Activated CD8-positive, alpha-beta memory T cell treated with anti-CD3 and anti-CD28 coated beads, Interleukin-2, amount 10 ng/mL, durations not matched to agents 7 days and 5 days (primary cell): ENCODE results near the gene GOT1. TPM values are rescaled to one million over a fixed set of nuclear protein-coding genes. Genes with fewer than 3 reads are reported as not detected.

Experiments used
- ATAC-seq: fragments of 150-1000 bp; cut with Tn5 transposase; one replicate; pipeline ENCODE4 v1.10.0; 2021; ENCODE audit warnings: moderate library complexity
- CTCF ChIA-PET: fragments of 350-600 bp; sonication (Branson Sonifier 250); formaldehyde crosslinking; loops from one replicate; lab custom pipeline; 2021; ENCODE audit warnings: antibody characterized with exemption; lab: Charles Lee
- DNase-seq: peaks from one replicate; pipeline ENCODE4 v3.0.0-alpha.2; 2020
- H3K27ac Mint-ChIP-seq: one replicate; pipeline ENCODE4 v1.8.0; 2021; ENCODE audit warnings: mild to moderate bottlenecking, mixed read lengths
- H3K27me3 Mint-ChIP-seq: one replicate; pipeline ENCODE4 v1.8.0; 2021; ENCODE audit warnings: mixed read lengths
- H3K36me3 Mint-ChIP-seq: one replicate; pipeline ENCODE4 v1.8.0; 2021; ENCODE audit warnings: mild to moderate bottlenecking, mixed read lengths
- H3K4me1 Mint-ChIP-seq: one replicate; pipeline ENCODE4 v1.8.0; 2021; ENCODE audit warnings: mixed read lengths
- H3K4me3 Mint-ChIP-seq: one replicate; pipeline ENCODE4 v1.8.0; 2021; ENCODE audit warnings: mild to moderate bottlenecking, moderate library complexity, mixed read lengths
- H3K9me3 Mint-ChIP-seq: one replicate; pipeline ENCODE4 v1.8.0; 2022; ENCODE audit warnings: low read depth, mixed read lengths
- total RNA-seq, 2 experiments: library from RNA; stranded (reverse); gene quantifications; one replicate each; pipeline ENCODE4 v1.2.3, GENCODE V29; 2021

The GOT1 gene
- total RNA-seq, result 10 to 100 TPM; 33.2 to 36.5 TPM

- Mint-ChIP-seq H3K4me3 (peak within 1 kb of the TSS; percentile 87), H3K36me3 (peaks cover 5% of the 10 kb centered on the region), H3K9me3 (no peaks in the 10 kb centered on the region), H3K27ac (peak within 1 kb of the TSS; percentile 89), H3K27me3 (no peaks in the 10 kb centered on the region), H3K4me1 (peaks cover 25% of the 10 kb centered on the region)
- CTCF ChIA-PET, result interaction anchor here (1.1 to 2.2 kb wide), 7 partner anchors 8 to 229 kb away, joined by 3 to 10 read pairs (median 4); partner anchors contain the start of genes ENTPD7 and SLC25A28
- DNase-seq, result peak; percentile 97
- peak; percentile 95 for ATAC-seq
Observed at GRCh38 chr10:99430451-99431189, at the start of gene GOT1. TSS of gene GOT1 (minus strand) at chr10:99430624. CDS start at chr10:99430565, 59 bp downstream.

- H3K27ac Mint-ChIP-seq, result no peak overlapping the region
- CTCF ChIA-PET, result no interaction called here
Observed at GRCh38 chr10:99470327-99470726, 39.9 kb upstream of the GOT1 start.

GRCh38 chr10:99467236-99467999 is 37.0 kb upstream of the GOT1 start:
- Mint-ChIP-seq H3K27ac (no peak overlapping the region), H3K4me1 (no peaks in the 10 kb centered on the region), H3K27me3 (peaks cover 30% of the 10 kb centered on the region), H3K36me3 (no peaks in the 10 kb centered on the region), H3K9me3 (no peaks in the 10 kb centered on the region), H3K4me3 (no peak overlapping the region)
- no peak for ATAC-seq
- DNase-seq, result no peak
- CTCF ChIA-PET, result interaction anchor here (0.6 kb wide), 1 partner anchor 1531 kb away, joined by 4 read pairs; no protein-coding TSS in a partner anchor

More at GRCh38 chr10:99470327-99470726, 39.9 kb upstream of the GOT1 start:
- no peak for ATAC-seq
- peaks cover 39% of the 10 kb centered on the region for H3K27me3 Mint-ChIP-seq
- H3K9me3 Mint-ChIP-seq, result no peaks in the 10 kb centered on the region
- DNase-seq, result no peak
- H3K4me1 Mint-ChIP-seq, result no peaks in the 10 kb centered on the region
- no peak overlapping the region for H3K4me3 Mint-ChIP-seq
- H3K36me3 Mint-ChIP-seq, result no peaks in the 10 kb centered on the region

GRCh38 chr10:99466632-99467223 is 36.3 kb upstream of the GOT1 start:
- no peaks in the 10 kb centered on the region for H3K9me3 Mint-ChIP-seq
- ATAC-seq (no peak), DNase-seq (no peak)

GRCh38 chr10:99461230-99461629 is 30.8 kb upstream of the GOT1 start:
- H3K9me3 Mint-ChIP-seq, result no peaks in the 10 kb centered on the region
- no peaks in the 10 kb centered on the region for H3K36me3 Mint-ChIP-seq
- H3K4me3 Mint-ChIP-seq, result no peak overlapping the region
- CTCF ChIA-PET, result no interaction called here
- H3K4me1 Mint-ChIP-seq, result no peaks in the 10 kb centered on the region
- DNase-seq (no peak), ATAC-seq (no peak)
- H3K27ac Mint-ChIP-seq, result no peak overlapping the region
- H3K27me3 Mint-ChIP-seq, result peaks cover 29% of the 10 kb centered on the region

More at GRCh38 chr10:99466632-99467223, 36.3 kb upstream of the GOT1 start:
- Mint-ChIP-seq H3K4me1 (no peaks in the 10 kb centered on the region), H3K27ac (no peak overlapping the region), H3K4me3 (no peak overlapping the region), H3K36me3 (no peaks in the 10 kb centered on the region), H3K27me3 (peaks cover 27% of the 10 kb centered on the region)
- CTCF ChIA-PET, result no interaction called here

GRCh38 chr10:99460070-99460469 is 29.6 kb upstream of the GOT1 start:
- Mint-ChIP-seq H3K27ac (no peak overlapping the region), H3K4me1 (no peaks in the 10 kb centered on the region), H3K4me3 (no peak overlapping the region), H3K27me3 (peaks cover 36% of the 10 kb centered on the region), H3K9me3 (no peaks in the 10 kb centered on the region), H3K36me3 (no peaks in the 10 kb centered on the region)
- CTCF ChIA-PET, result no interaction called here
- ATAC-seq (no peak), DNase-seq (no peak)

- Mint-ChIP-seq H3K27me3 (peaks cover 42% of the 10 kb centered on the region), H3K27ac (no peak overlapping the region), H3K9me3 (no peaks in the 10 kb centered on the region), H3K4me3 (no peak overlapping the region), H3K36me3 (no peaks in the 10 kb centered on the region), H3K4me1 (no peaks in the 10 kb centered on the region)
- no peak for ATAC-seq
- DNase-seq, result no peak
- CTCF ChIA-PET, result no interaction called here
Observed at GRCh38 chr10:99459217-99459616, 28.8 kb upstream of the GOT1 start.

- Mint-ChIP-seq H3K4me3 (no peak overlapping the region), H3K27me3 (peaks cover 47% of the 10 kb centered on the region), H3K27ac (no peak overlapping the region), H3K4me1 (no peaks in the 10 kb centered on the region), H3K9me3 (no peaks in the 10 kb centered on the region), H3K36me3 (no peaks in the 10 kb centered on the region)
- CTCF ChIA-PET, result no interaction called here
- DNase-seq (no peak), ATAC-seq (no peak)
Observed at GRCh38 chr10:99457813-99458212, 27.4 kb upstream of the GOT1 start.

- no peaks in the 10 kb centered on the region for H3K9me3 Mint-ChIP-seq
- DNase-seq (no peak), ATAC-seq (no peak)
- no peaks in the 10 kb centered on the region for H3K36me3 Mint-ChIP-seq
- no peak overlapping the region for H3K27ac Mint-ChIP-seq
- CTCF ChIA-PET, result no interaction called here
- H3K4me1 Mint-ChIP-seq, result no peaks in the 10 kb centered on the region
- peaks cover 48% of the 10 kb centered on the region for H3K27me3 Mint-ChIP-seq
- no peak overlapping the region for H3K4me3 Mint-ChIP-seq
Observed at GRCh38 chr10:99456931-99457288, 26.5 kb upstream of the GOT1 start.

- no peak for DNase-seq
- Mint-ChIP-seq H3K27ac (no peak overlapping the region), H3K4me1 (no peaks in the 10 kb centered on the region), H3K4me3 (no peak overlapping the region), H3K36me3 (no peaks in the 10 kb centered on the region), H3K27me3 (peaks cover 51% of the 10 kb centered on the region), H3K9me3 (no peaks in the 10 kb centered on the region)
- ATAC-seq, result no peak
- CTCF ChIA-PET, result no interaction called here
Observed at GRCh38 chr10:99456207-99456930, 25.9 kb upstream of the GOT1 start.

GRCh38 chr10:99451981-99452380 is 21.6 kb upstream of the GOT1 start:
- no peak for ATAC-seq
- no peak for DNase-seq
- CTCF ChIA-PET, result interaction anchor here (0.8 kb wide), 1 partner anchor 160 kb away, joined by 3 read pairs; no protein-coding TSS in a partner anchor
- peaks cover 56% of the 10 kb centered on the region for H3K27me3 Mint-ChIP-seq
- no peak overlapping the region for H3K27ac Mint-ChIP-seq
- H3K4me1 Mint-ChIP-seq, result no peaks in the 10 kb centered on the region
- H3K4me3 Mint-ChIP-seq, result no peak overlapping the region
- H3K9me3 Mint-ChIP-seq, result no peaks in the 10 kb centered on the region
- no peaks in the 10 kb centered on the region for H3K36me3 Mint-ChIP-seq

GRCh38 chr10:99451499-99451788 is 21.0 kb upstream of the GOT1 start:
- DNase-seq, result no peak
- Mint-ChIP-seq H3K9me3 (no peaks in the 10 kb centered on the region), H3K4me3 (no peak overlapping the region), H3K4me1 (no peaks in the 10 kb centered on the region), H3K27me3 (peaks cover 61% of the 10 kb centered on the region), H3K36me3 (no peaks in the 10 kb centered on the region), H3K27ac (no peak overlapping the region)
- CTCF ChIA-PET, result no interaction called here
- ATAC-seq, result no peak
